OCI-LY7 (cell line): Measurements from ENCODE around the gene GHRHR. TPM values are rescaled to one million over a fixed set of nuclear protein-coding genes. Genes with fewer than 3 reads are reported as not detected.

Experiments
- BruUV-seq: library from RNA; stranded (reverse); fragments of 400-500 nt; replicated peaks from 2 replicates; lab custom pipeline; 2021; lab: Mats Ljungman, UMichigan
- CTCF ChIA-PET: fragments of 300-600 bp; sonication (Branson Sonifier 250); formaldehyde crosslinking; loops from one replicate; lab custom pipeline; 2022; ENCODE audit warnings: antibody characterized with exemption; ENCODE audit not compliant: unreplicated experiment; lab: Charles Lee
- POLR2A ChIA-PET: fragments of 300-600 bp; sonication (Branson Sonifier 250); formaldehyde crosslinking; loops from one replicate; lab custom pipeline; 2022; ENCODE audit warnings: antibody characterized with exemption; lab: Charles Lee
- DNase-seq: peaks from one replicate; pipeline ENCODE4 v3.0.0-alpha.2; 2015; ENCODE audit warnings: low spot score
- H2AFZ ChIP-seq: fragments of 200-600 bp; sonication (generic), shearing (Covaris generic); 2 replicates; pipeline ENCODE4 v1.6.1; 2014; ENCODE audit warnings: mild to moderate bottlenecking, antibody characterized with exemption, low read length, moderate library complexity
- H3K27ac ChIP-seq: fragments of 200-600 bp; sonication (generic); 2 replicates; pipeline ENCODE4 v1.5.1; 2014; ENCODE audit warnings: mixed run types, low read depth, mild to moderate bottlenecking, moderate library complexity, low read length, inconsistent platforms; ENCODE audit not compliant: poor library complexity, severe bottlenecking
- H3K36me3 ChIP-seq: fragments of 200-600 bp; sonication (generic); 2 replicates; pipeline ENCODE4 v1.6.1; 2014; ENCODE audit warnings: mild to moderate bottlenecking, antibody characterized with exemption, low read length, moderate library complexity, mixed read lengths; ENCODE audit not compliant: insufficient read depth
- H3K4me1 ChIP-seq: fragments of 200-600 bp; sonication (generic); 2 replicates; pipeline ENCODE4 v1.5.1; 2014; ENCODE audit warnings: mild to moderate bottlenecking, low read length; ENCODE audit not compliant: insufficient read depth, poor library complexity, severe bottlenecking
- H3K4me2 ChIP-seq: fragments of 200-600 bp; sonication (generic); 2 replicates; pipeline ENCODE4 v1.6.1; 2014; ENCODE audit warnings: mild to moderate bottlenecking, low read length
- H3K4me3 ChIP-seq: fragments of 200-600 bp; sonication (generic); 2 replicates; pipeline ENCODE4 v1.5.1; 2014; ENCODE audit warnings: mild to moderate bottlenecking, low read depth, low read length; ENCODE audit not compliant: poor library complexity, severe bottlenecking
- H3K79me2 ChIP-seq: fragments of 200-600 bp; sonication (generic); 2 replicates; pipeline ENCODE4 v1.6.1; 2016; ENCODE audit warnings: low read depth, mild to moderate bottlenecking, low read length, moderate library complexity, mixed read lengths; ENCODE audit not compliant: insufficient read depth
- H3K9me2 ChIP-seq: fragments of 200-600 bp; sonication (generic); 2 replicates; pipeline ENCODE4 v1.6.1; 2016; ENCODE audit warnings: mild to moderate bottlenecking, low read length, mixed read lengths; ENCODE audit not compliant: insufficient read depth
- H3K9me3 ChIP-seq: fragments of 200-600 bp; sonication (generic); 2 replicates; pipeline ENCODE4 v1.6.1; 2014; ENCODE audit warnings: mild to moderate bottlenecking, mixed run types, low read length, mixed read lengths
- H4K20me1 ChIP-seq: fragments of 200-600 bp; sonication (generic); 2 replicates; pipeline ENCODE4 v1.6.1; 2014; ENCODE audit warnings: mild to moderate bottlenecking, antibody characterized with exemption, low read length, moderate library complexity, mixed read lengths; ENCODE audit not compliant: insufficient read depth
- CTCF ChIP-seq: fragments of 200-600 bp; sonication (generic); conservative IDR thresholded peaks from 2 replicates; pipeline ENCODE4 v1.5.1; 2014; ENCODE audit warnings: mild to moderate bottlenecking, antibody characterized with exemption, low read length, moderate library complexity, mixed read lengths
- EZH2phosphoT487 ChIP-seq: fragments of 200-600 bp; sonication (generic); IDR thresholded peaks from 2 replicates; pipeline ENCODE4 v1.6.1; 2018; ENCODE audit warnings: low read depth, borderline replicate concordance, mild to moderate bottlenecking, mixed run types, antibody characterized with exemption, low read length, moderate library complexity, mixed read lengths
- intact Hi-C: fragments of 100-400 bp; cut with micrococcal nuclease; formaldehyde crosslinking; loops from one replicate; pipeline ENCODE4 v1.10.0; 2022; ENCODE audit not compliant: unreplicated experiment
- total RNA-seq, 2 experiments: library from RNA; depleted of rRNA in 1 of 2; stranded (reverse); fragments of >200 nt in 1 of 2; shearing (Covaris generic) in 1 of 2; gene quantifications; 2 replicates each; pipeline ENCODE4 v1.2.3, GENCODE V29; 2014 to 2022

GHRHR gene
- total RNA-seq, 2 experiments from 2014 or later, result not detected

GRCh38 chr7:30973791-30974604, 10.2 kb downstream of the GHRHR start:
- intact Hi-C loops, result loop anchor here (1.0 kb wide), 1 partner anchor 36 kb away; no protein-coding TSS in a partner anchor
- BruUV-seq, result no TSS peak
- CTCF ChIA-PET, result interaction anchor here (0.6 to 1.3 kb wide), 5 partner anchors 10 to 203 kb away, joined by 3 to 4 read pairs (median 3); partner anchors contain the start of gene GHRHR
- no peak for DNase-seq
- Histone ChIP-seq H3K4me2 (peak overlapping the region; percentile 28; the same call in 1 of the 2 replicates), H3K79me2 (no peaks in the 10 kb centered on the region), H3K27ac (peak overlapping the region; percentile 29), H4K20me1 (no peaks in the 10 kb centered on the region), H3K36me3 (no peaks in the 10 kb centered on the region), H2AFZ (peak overlapping the region; percentile 46), H3K4me1 (peaks cover 46% of the 10 kb centered on the region), H3K9me2 (no peaks in the 10 kb centered on the region), H3K9me3 (no peaks in the 10 kb centered on the region), H3K4me3 (no peak overlapping the region)
- POLR2A ChIA-PET, result interaction anchor here (0.8 to 1.7 kb wide), 5 partner anchors 11 to 175 kb away, joined by 3 to 6 read pairs (median 4); no protein-coding TSS in a partner anchor
- no peak for TF ChIP-seq CTCF
- no peak for TF ChIP-seq EZH2phosphoT487

- H3K4me3 ChIP-seq, result no peak overlapping the region
- peak; percentile 79 for DNase-seq
- H3K9me2 ChIP-seq, result no peaks in the 10 kb centered on the region
- no peaks in the 10 kb centered on the region for H4K20me1 ChIP-seq
- intact Hi-C loops, result loop anchor here (1.0 kb wide), 1 partner anchor 36 kb away; no protein-coding TSS in a partner anchor
- no peaks in the 10 kb centered on the region for H3K36me3 ChIP-seq
- TF ChIP-seq CTCF (peak; percentile 82), EZH2phosphoT487 (no peak)
- no peaks in the 10 kb centered on the region for H3K79me2 ChIP-seq
- POLR2A ChIA-PET, result interaction anchor here (0.8 to 1.7 kb wide), 2 partner anchors 12 to 15 kb away, joined by 3 to 6 read pairs; no protein-coding TSS in a partner anchor
- H3K27ac ChIP-seq, result peak overlapping the region; percentile 29
- CTCF ChIA-PET, result interaction anchor here (0.6 to 1.3 kb wide), 4 partner anchors 9 to 203 kb away, joined by 3 to 4 read pairs (median 4); no protein-coding TSS in a partner anchor
- no peaks in the 10 kb centered on the region for H3K9me3 ChIP-seq
- H3K4me1 ChIP-seq, result peaks cover 46% of the 10 kb centered on the region
- no TSS peak for BruUV-seq
- H3K4me2 ChIP-seq, result peak overlapping the region; percentile 28
- H2AFZ ChIP-seq, result peak overlapping the region; percentile 46
These were observed 11.0 kb downstream of the GHRHR start for GRCh38 chr7:30974605-30975255.
